Measurements from ENCODE around the gene HYCC2.
A peak's percentile ranks its signal among the peaks of the same experiment; 100 is the strongest.
"Not testable (repeated sequence)": the region's sequence is repeated elsewhere in the genome, so short reads cannot be mapped to it uniquely, and the experiment has no call there.

HYCC2 gene

DNA sequence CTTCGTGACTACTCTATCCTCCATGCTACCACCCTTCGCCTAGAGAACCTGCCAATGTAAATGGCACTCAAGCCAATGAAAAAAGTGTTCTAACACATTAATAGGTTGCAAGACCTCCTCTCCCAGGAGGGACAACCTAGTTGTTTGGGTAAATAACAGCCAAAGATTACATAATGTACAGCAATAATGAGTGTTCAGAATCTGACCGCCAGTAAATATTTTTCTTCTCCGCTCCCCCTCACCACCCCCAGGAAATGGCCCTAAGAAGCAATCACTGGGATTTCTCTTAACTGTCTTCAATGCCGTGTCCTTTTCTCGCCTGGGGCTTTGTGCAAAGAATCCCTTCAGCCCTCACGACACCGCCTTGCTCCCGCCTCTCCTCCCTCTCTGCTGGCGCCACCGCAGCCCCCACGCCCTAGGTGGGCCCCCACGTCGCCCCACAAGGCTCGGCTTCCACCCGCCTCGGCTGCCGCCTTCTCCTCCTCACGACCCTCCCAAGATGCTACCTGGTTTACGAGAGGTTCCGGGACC, 458 bp downstream of the HYCC2 start:
- H3K27me3 ChIP-seq, result no peaks in the 10 kb centered on the region
- TF ChIP-seq, protein P1, sequence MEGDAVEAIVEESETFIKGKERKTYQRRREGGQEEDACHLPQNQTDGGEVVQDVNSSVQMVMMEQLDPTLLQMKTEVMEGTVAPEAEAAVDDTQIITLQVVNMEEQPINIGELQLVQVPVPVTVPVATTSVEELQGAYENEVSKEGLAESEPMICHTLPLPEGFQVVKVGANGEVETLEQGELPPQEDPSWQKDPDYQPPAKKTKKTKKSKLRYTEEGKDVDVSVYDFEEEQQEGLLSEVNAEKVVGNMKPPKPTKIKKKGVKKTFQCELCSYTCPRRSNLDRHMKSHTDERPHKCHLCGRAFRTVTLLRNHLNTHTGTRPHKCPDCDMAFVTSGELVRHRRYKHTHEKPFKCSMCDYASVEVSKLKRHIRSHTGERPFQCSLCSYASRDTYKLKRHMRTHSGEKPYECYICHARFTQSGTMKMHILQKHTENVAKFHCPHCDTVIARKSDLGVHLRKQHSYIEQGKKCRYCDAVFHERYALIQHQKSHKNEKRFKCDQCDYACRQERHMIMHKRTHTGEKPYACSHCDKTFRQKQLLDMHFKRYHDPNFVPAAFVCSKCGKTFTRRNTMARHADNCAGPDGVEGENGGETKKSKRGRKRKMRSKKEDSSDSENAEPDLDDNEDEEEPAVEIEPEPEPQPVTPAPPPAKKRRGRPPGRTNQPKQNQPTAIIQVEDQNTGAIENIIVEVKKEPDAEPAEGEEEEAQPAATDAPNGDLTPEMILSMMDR (IDR thresholded peaks at IDR 0.05), result no peak
- no peaks in the 10 kb centered on the region for H3K9me3 ChIP-seq
- intact Hi-C loops (cut with DNase I; ENCODE audit: low total_unique reads), result loop anchor here (5.0 to 10.0 kb wide), 3 partner anchors 106 to 259 kb away; partner anchors contain the start of genes BZW1 and ORC2
- H3K4me1 ChIP-seq, result peaks cover 0 to 47% (median 25%) of the 10 kb centered on the region in 4 donors
- no peak for DNase-seq
- no peaks in the 10 kb centered on the region for H3K36me3 ChIP-seq
- H3K27ac ChIP-seq, result peak overlapping the region; percentile 81 to 84
- H3K4me3 ChIP-seq, result peak overlapping the region; percentile 89 to 90

DNA sequence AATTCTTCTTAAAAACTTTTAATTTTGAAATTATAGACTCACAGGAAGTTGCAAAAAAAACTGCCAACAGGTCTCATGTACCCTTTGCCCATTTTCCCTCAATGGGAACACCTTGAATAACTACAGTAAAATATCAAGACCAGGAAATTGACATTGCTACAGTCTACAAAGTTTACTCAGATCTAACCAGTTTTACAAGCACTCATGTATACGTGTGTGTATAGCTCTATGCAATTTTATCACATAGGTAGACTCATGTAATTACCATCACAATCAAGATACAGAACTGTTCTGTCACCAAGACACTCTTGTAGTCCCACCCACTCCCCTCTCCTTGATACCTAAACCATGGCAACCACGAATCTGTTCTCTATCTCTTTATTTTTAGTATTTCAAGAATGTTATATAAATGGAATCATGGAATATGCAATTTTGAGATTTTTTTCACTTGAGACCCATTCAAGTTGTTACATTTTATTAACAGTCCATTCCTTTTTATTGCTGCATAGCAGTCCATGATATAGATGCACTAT, 6.6 kb downstream of the HYCC2 start:
- intact Hi-C loops (cut with DNase I; ENCODE audit: low total_unique reads), result no loop called here
- H3K27ac ChIP-seq, result no peak overlapping the region

DNA sequence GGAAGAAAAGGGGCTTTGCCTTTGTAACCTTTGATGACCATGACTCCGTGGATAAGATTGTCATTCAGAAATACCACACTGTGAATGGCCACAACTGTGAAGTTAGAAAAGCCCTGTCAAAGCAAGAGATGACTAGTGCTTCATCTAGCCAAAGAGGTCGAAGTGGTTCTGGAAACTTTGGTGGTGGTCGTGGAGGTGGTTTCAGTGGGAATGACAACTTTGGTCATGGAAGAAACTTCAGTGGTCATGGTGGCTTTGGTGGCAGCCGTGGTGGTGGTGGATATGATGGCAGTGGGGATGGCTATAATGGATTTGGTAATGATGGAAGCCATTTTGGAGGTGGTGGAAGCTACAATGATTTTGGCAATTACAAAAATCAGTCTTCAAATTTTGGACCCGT, 8.0 kb downstream of the HYCC2 start:
- H3K36me3 ChIP-seq; intact Hi-C loops (cut with DNase I; ENCODE audit: low total_unique reads); H3K27me3 ChIP-seq; H3K9me3 ChIP-seq; H3K4me3 ChIP-seq; H3K27ac ChIP-seq; DNase-seq: not testable (repeated sequence)
- H3K4me1 ChIP-seq, result peaks cover 0 to 14% (median 5%) of the 10 kb centered on the region in 4 donors

More for the DNA sequence above, 6.6 kb downstream of the HYCC2 start:
- no peaks in the 10 kb centered on the region for H3K9me3 ChIP-seq
- TF ChIP-seq, protein P1 (IDR thresholded peaks at IDR 0.05), result no peak
- no peaks in the 10 kb centered on the region for H3K27me3 ChIP-seq
- H3K4me3 ChIP-seq, result no peak overlapping the region
- peaks cover 0 to 25% (median 12%) of the 10 kb centered on the region in 4 donors for H3K4me1 ChIP-seq
- peaks cover 0 to 6% (median 0%) of the 10 kb centered on the region in 3 donors for H3K36me3 ChIP-seq
- no peak for DNase-seq

DNA sequence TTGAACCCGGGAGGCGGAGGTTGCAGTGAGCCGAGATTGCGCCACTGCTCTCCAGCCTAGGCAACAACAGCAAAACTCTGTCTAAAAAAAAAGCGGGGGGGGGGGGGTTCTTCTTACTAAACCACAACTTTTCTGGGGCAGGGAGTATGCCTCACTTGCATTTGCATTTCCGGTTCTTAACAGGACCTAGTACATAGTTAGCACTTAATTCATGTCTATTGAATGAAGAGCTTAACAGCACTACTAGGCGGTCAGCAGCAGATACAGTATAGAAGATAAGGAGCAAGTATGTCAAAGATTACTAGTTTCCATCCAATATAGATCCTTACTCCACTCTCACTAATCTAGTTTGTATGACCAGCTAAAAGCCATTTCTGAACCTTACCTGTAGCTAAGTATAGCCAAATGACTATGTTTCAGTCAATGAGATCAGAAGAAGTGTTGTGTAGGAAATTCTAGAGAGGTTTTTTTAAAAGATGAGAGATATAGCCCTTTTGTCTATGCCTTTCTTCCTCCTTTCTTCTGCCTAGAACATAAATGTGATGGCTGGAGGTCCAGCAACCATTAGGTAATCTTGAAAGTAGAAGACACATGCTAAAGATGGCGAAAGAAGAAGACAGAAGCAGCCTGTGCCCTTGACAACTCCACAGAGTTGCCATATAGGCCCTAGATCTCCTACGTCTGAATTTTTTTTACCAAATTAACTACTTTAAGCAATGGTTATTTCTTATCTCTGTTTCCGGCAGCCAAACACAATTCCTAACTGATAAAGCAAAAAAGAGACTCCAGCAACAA, 11.3 kb downstream of the HYCC2 start:
- Histone ChIP-seq H3K27me3 (no peaks in the 10 kb centered on the region), H3K27ac (no peak overlapping the region), H3K9me3 (no peaks in the 10 kb centered on the region), H3K36me3 (peaks cover 0 to 15% (median 7%) of the 10 kb centered on the region in 3 donors), H3K4me1 (peaks cover 0 to 8% (median 0%) of the 10 kb centered on the region in 4 donors), H3K4me3 (no peak overlapping the region)
- TF ChIP-seq, protein P1 (IDR thresholded peaks at IDR 0.05), result no peak
- DNase-seq, result no peak
- intact Hi-C loops (cut with DNase I; ENCODE audit: low total_unique reads), result no loop called here

DNA sequence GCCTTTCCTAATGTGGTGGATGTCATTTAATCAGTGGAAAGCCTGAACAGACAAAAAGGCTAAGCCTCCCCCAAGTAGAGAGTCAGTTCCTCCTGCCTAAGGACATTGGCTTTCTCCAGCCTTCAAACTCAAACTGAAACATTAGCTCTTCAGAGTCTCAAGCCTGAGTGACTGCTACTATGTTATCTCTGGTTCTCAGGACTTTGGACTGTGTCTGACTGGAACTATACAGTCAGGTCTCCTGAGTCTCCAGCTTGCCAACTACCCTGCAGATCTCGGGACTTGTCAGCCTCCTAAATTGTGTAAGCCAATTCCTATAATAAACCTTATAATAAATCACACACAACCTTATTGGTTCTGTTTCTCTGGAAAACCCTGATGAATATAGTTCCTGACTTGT, 12.6 kb downstream of the HYCC2 start:
- no peaks in the 10 kb centered on the region for H3K9me3 ChIP-seq
- H3K4me3 ChIP-seq, result no peak overlapping the region

More for the DNA sequence above, 12.6 kb downstream of the HYCC2 start:
- peaks cover 0 to 18% (median 7%) of the 10 kb centered on the region in 3 donors for H3K36me3 ChIP-seq
- no peak overlapping the region for H3K27ac ChIP-seq
- DNase-seq, result no peak
- peaks cover 0 to 6% (median 0%) of the 10 kb centered on the region in 4 donors for H3K4me1 ChIP-seq
- H3K27me3 ChIP-seq, result no peaks in the 10 kb centered on the region
- intact Hi-C loops (cut with DNase I; ENCODE audit: low total_unique reads), result no loop called here
- TF ChIP-seq, protein P1 (IDR thresholded peaks at IDR 0.05), result no peak
